ENCODE measurements around the gene TLNRD1.
A peak's percentile ranks its signal among the peaks of the same experiment; 100 is the strongest.

The TLNRD1 gene

DNA sequence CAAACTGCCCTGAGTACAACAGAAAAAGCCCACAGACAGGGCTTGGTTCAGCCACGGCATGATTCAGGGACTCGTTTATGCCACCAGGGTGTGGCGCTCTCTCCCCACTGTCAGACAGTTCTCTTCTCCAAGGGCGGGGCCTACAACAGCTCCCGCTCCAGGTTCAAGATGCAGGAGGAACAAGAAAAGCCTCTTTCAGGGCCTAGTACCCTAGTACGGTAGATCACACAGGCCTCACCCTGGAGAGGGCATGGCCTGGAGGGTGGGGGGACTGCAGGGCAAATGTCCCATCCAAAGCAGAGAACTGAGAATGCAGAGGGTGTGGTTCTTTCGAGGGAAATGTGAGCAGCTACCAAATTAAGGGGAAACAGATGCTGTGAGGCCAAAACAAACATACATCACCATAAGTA is 23.1 kb upstream of the TLNRD1 start:
- no peaks in the 10 kb centered on the region for H3K4me1 ChIP-seq (ENCODE audit: control insufficient read depth in 1 of 2, insufficient read depth in 2 of 2, low read length in 2 of 2)
- no peak overlapping the region for H3K4me3 ChIP-seq (ENCODE audit: low read depth in 1 of 2, low read length in 2 of 2)
- H3K27me3 ChIP-seq (ENCODE audit: control insufficient read depth in 1 of 2, insufficient read depth in 2 of 2, low read length in 2 of 2): no peaks in the 10 kb centered on the region
- no peak overlapping the region for H3K9ac ChIP-seq (ENCODE audit: low read depth in 1 of 2, low read length in 2 of 2)
- H3K27ac ChIP-seq (ENCODE audit: low read depth, low read length): no peak overlapping the region
- peaks cover 15 to 34% of the 10 kb centered on the region in 2 donors for H3K36me3 ChIP-seq (ENCODE audit: control insufficient read depth in 1 of 2, insufficient read depth in 2 of 2, low read length in 2 of 2)
- no peaks in the 10 kb centered on the region for H3K9me3 ChIP-seq (ENCODE audit: control insufficient read depth in 1 of 2, low read length in 2 of 2)

DNA sequence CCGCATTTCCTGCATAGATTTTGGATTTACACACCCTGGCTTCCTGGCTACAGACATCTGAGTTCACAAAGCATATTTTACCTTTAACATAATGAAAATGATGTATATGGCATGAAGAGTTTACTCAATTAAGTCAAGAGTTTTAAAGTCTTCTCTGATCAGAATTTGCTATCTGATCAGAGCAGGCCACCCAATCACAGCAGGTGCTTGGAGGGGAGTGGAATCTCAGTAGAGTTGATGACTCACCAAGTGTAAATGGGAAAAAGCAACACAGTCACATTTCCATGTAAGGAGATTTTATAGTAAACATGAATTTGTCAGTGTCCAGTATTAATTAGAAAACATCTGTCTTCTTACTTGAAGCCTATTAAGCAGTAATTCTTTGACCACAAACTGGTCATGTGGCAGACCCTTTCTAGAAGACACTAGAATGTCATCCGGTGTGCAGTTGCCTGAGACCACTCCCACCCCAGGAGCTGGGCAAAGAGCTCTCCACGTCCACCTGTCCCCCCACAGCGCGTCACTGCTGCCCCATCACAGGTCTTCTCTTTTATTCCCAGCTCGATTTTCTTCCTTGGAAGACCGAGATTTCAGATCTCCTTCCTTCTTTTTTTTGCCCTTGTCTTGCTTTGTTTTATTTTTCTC is 21.9 kb upstream of the TLNRD1 start:
- Histone ChIP-seq H3K9me3 (ENCODE audit: control insufficient read depth in 1 of 2, low read length in 2 of 2) (no peaks in the 10 kb centered on the region), H3K27ac (ENCODE audit: low read depth, low read length) (no peak overlapping the region)

DNA sequence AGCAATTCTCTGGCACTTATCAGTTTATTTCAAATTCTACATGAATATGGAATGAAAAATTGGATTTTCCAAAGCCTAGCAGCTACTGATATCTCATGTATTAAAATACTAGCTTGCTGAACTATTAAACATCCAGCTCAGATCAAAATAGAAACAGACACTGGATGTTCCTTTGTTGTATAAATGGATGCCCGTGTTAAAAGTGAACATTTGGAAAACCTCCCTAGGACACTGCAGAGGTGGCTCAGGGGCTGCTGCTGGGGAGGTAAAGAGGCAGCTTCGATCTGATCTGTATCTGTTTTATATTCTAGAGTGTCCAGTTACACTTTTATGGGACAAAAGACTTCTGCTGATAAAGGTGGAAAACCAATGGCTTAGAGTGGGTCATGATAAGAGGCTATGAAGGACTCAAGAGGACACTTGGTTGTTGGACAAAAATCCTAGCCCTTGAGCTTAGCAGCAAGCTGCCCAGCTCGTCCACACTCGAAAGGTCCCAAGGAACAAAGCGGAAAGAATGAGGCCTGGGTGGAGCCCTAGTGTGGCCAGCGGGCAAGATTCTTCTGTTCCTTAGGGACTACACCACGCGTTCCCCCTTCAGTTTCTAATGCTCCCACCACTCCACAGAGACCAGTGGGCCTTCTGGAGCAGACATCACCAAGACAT is 21.1 kb upstream of the TLNRD1 start:
- H3K27me3 ChIP-seq (ENCODE audit: control insufficient read depth in 1 of 2, insufficient read depth in 2 of 2, low read length in 2 of 2): no peaks in the 10 kb centered on the region
- H3K4me1 ChIP-seq (ENCODE audit: control insufficient read depth in 1 of 2, insufficient read depth in 2 of 2, low read length in 2 of 2): no peaks in the 10 kb centered on the region
- H3K9me3 ChIP-seq (ENCODE audit: control insufficient read depth in 1 of 2, low read length in 2 of 2): no peaks in the 10 kb centered on the region
- H3K36me3 ChIP-seq (ENCODE audit: control insufficient read depth in 1 of 2, insufficient read depth in 2 of 2, low read length in 2 of 2): peaks cover 15 to 34% of the 10 kb centered on the region in 2 donors
- no peak overlapping the region for H3K9ac ChIP-seq (ENCODE audit: low read depth in 1 of 2, low read length in 2 of 2)
- no peak overlapping the region for H3K4me3 ChIP-seq (ENCODE audit: low read depth in 1 of 2, low read length in 2 of 2)
- H3K27ac ChIP-seq (ENCODE audit: low read depth, low read length): no peak overlapping the region

More for the DNA sequence above, 21.9 kb upstream of the TLNRD1 start:
- Histone ChIP-seq H3K9ac (ENCODE audit: low read depth in 1 of 2, low read length in 2 of 2) (no peak overlapping the region), H3K36me3 (ENCODE audit: control insufficient read depth in 1 of 2, insufficient read depth in 2 of 2, low read length in 2 of 2) (peaks cover 15 to 34% of the 10 kb centered on the region in 2 donors), H3K27me3 (ENCODE audit: control insufficient read depth in 1 of 2, insufficient read depth in 2 of 2, low read length in 2 of 2) (no peaks in the 10 kb centered on the region), H3K4me3 (ENCODE audit: low read depth in 1 of 2, low read length in 2 of 2) (no peak overlapping the region), H3K4me1 (ENCODE audit: control insufficient read depth in 1 of 2, insufficient read depth in 2 of 2, low read length in 2 of 2) (no peaks in the 10 kb centered on the region)

DNA sequence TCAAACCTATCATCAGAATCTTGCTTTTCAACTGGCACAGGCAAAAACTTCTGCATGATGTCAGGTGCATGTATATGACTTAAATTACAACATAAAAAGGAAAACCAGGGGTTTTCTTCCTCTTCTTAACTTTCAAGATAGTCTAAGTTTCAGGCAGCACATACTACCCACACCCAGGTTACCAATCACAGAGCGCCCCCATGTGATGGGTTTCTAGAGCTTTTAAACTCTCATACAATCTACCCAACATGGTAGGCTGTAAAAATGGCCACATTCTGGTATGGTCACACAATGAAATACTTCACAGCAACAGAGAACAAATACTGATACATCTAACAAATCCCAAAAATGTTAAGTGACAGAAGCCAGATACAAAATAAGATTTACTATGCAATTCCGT is 18.5 kb upstream of the TLNRD1 start:
- H3K4me1 ChIP-seq (ENCODE audit: control insufficient read depth in 1 of 2, insufficient read depth in 2 of 2, low read length in 2 of 2): peaks cover 3 to 5% of the 10 kb centered on the region in 2 donors
- H3K9ac ChIP-seq (ENCODE audit: low read depth in 1 of 2, low read length in 2 of 2): no peak overlapping the region
- no peak overlapping the region for H3K4me3 ChIP-seq (ENCODE audit: low read depth in 1 of 2, low read length in 2 of 2)
- H3K9me3 ChIP-seq (ENCODE audit: control insufficient read depth in 1 of 2, low read length in 2 of 2): no peaks in the 10 kb centered on the region
- H3K27me3 ChIP-seq (ENCODE audit: control insufficient read depth in 1 of 2, insufficient read depth in 2 of 2, low read length in 2 of 2): no peaks in the 10 kb centered on the region
- H3K27ac ChIP-seq (ENCODE audit: low read depth, low read length): no peak overlapping the region
- H3K36me3 ChIP-seq (ENCODE audit: control insufficient read depth in 1 of 2, insufficient read depth in 2 of 2, low read length in 2 of 2): peaks cover 15 to 28% of the 10 kb centered on the region in 2 donors

DNA sequence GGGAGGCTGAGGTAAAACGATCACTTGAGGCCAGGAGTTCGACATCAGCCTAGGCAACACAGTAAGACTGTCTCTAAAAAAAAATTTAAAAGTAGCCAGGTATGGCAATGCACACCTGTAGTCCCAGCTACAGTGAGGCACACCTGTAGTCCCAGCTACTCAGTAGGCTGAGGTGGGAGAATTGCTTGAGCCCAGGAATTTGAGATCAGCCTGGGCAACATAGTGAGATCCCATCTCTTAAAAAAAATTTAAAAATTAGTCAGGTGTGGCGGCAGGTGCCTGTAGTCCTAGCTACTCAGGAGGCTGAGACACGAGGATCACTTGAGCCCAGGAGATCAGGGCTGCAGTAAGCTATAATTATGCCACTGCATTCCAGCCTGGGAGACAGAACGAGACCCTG is 17.9 kb upstream of the TLNRD1 start:
- peaks cover 4 to 5% of the 10 kb centered on the region in 2 donors for H3K4me1 ChIP-seq (ENCODE audit: control insufficient read depth in 1 of 2, insufficient read depth in 2 of 2, low read length in 2 of 2)
- H3K9me3 ChIP-seq (ENCODE audit: control insufficient read depth in 1 of 2, low read length in 2 of 2): no peaks in the 10 kb centered on the region
- H3K36me3 ChIP-seq (ENCODE audit: control insufficient read depth in 1 of 2, insufficient read depth in 2 of 2, low read length in 2 of 2): peaks cover 15 to 22% of the 10 kb centered on the region in 2 donors
- H3K27me3 ChIP-seq (ENCODE audit: control insufficient read depth in 1 of 2, insufficient read depth in 2 of 2, low read length in 2 of 2): no peaks in the 10 kb centered on the region
- H3K27ac ChIP-seq (ENCODE audit: low read depth, low read length): no peak overlapping the region
- no peak overlapping the region for H3K4me3 ChIP-seq (ENCODE audit: low read depth in 1 of 2, low read length in 2 of 2)
- no peak overlapping the region for H3K9ac ChIP-seq (ENCODE audit: low read depth in 1 of 2, low read length in 2 of 2)

DNA sequence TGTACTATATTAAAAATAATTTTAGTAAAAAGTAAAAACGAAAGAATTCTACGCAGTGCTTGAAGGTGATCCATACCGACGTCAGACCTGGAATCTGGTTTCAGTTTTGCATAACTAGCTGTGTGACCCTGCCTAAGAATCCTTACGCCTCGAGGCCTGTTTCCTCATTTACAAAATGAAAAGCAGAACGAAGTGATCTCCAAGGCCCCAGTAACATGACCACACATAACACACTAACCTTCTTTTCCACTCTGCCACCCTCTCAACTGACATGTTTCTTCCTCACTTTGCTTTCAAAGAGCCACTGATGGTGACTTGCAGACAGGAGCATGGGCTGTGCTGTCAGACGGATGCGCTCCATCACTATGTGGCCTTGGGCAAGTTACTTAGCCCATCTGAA is 15.9 kb upstream of the TLNRD1 start:
- Histone ChIP-seq H3K4me3 (ENCODE audit: low read depth in 1 of 2, low read length in 2 of 2) (no peak overlapping the region), H3K27ac (ENCODE audit: low read depth, low read length) (no peak overlapping the region), H3K27me3 (ENCODE audit: control insufficient read depth in 1 of 2, insufficient read depth in 2 of 2, low read length in 2 of 2) (no peaks in the 10 kb centered on the region), H3K9me3 (ENCODE audit: control insufficient read depth in 1 of 2, low read length in 2 of 2) (no peaks in the 10 kb centered on the region), H3K4me1 (ENCODE audit: control insufficient read depth in 1 of 2, insufficient read depth in 2 of 2, low read length in 2 of 2) (peaks cover 14 to 19% of the 10 kb centered on the region in 2 donors), H3K36me3 (ENCODE audit: control insufficient read depth in 1 of 2, insufficient read depth in 2 of 2, low read length in 2 of 2) (peaks cover 0 to 7% of the 10 kb centered on the region in 2 donors), H3K9ac (ENCODE audit: low read depth in 1 of 2, low read length in 2 of 2) (no peak overlapping the region)

DNA sequence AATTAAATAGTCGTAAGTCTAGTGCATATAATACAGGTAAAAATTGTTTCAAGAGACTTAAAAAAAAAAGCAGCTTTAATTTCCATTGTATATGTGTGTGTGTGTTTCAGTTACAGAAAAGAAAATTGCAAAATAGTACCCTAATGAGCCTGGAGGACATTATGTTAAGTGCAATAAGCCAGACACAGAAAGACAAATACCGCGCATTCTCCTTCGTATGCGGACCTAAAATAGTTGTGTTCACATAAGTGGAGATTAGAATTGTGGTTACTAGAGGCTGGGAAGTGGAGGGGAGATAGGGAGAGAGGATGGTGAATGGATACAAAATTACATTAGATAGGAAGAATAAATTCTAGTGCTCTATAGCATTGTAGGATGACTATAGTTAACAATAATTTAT is 14.7 kb upstream of the TLNRD1 start:
- no peaks in the 10 kb centered on the region for H3K36me3 ChIP-seq (ENCODE audit: control insufficient read depth in 1 of 2, insufficient read depth in 2 of 2, low read length in 2 of 2)
- H3K9ac ChIP-seq (ENCODE audit: low read depth in 1 of 2, low read length in 2 of 2): no peak overlapping the region
- H3K27ac ChIP-seq (ENCODE audit: low read depth, low read length): no peak overlapping the region
- no peak overlapping the region for H3K4me3 ChIP-seq (ENCODE audit: low read depth in 1 of 2, low read length in 2 of 2)
- H3K4me1 ChIP-seq (ENCODE audit: control insufficient read depth in 1 of 2, insufficient read depth in 2 of 2, low read length in 2 of 2): peaks cover 14 to 19% of the 10 kb centered on the region in 2 donors
- no peaks in the 10 kb centered on the region for H3K9me3 ChIP-seq (ENCODE audit: control insufficient read depth in 1 of 2, low read length in 2 of 2)
- H3K27me3 ChIP-seq (ENCODE audit: control insufficient read depth in 1 of 2, insufficient read depth in 2 of 2, low read length in 2 of 2): no peaks in the 10 kb centered on the region

DNA sequence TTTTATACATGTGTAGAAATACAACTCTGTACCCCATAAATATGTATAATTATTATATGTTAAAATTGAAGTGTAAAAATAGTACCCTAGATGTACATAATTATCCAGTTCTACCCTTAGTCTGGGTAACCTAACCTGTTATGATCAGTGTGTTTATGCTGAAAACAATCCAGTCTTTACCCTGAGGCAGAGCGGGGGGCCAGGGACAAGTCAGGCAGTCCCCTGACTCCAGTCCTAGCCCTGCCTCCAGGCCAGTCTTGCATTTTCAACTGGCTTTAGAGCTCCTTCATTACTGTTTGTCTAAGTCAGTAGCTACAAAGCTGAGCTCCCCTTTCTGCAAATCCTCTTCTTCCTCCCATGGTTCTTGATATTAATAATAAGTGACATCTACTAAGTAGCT is 14.2 kb upstream of the TLNRD1 start:
- Histone ChIP-seq H3K27ac (ENCODE audit: low read depth, low read length) (no peak overlapping the region), H3K36me3 (ENCODE audit: control insufficient read depth in 1 of 2, insufficient read depth in 2 of 2, low read length in 2 of 2) (no peaks in the 10 kb centered on the region), H3K9me3 (ENCODE audit: control insufficient read depth in 1 of 2, low read length in 2 of 2) (no peaks in the 10 kb centered on the region), H3K27me3 (ENCODE audit: control insufficient read depth in 1 of 2, insufficient read depth in 2 of 2, low read length in 2 of 2) (no peaks in the 10 kb centered on the region), H3K4me3 (ENCODE audit: low read depth in 1 of 2, low read length in 2 of 2) (no peak overlapping the region), H3K4me1 (ENCODE audit: control insufficient read depth in 1 of 2, insufficient read depth in 2 of 2, low read length in 2 of 2) (peaks cover 14 to 19% of the 10 kb centered on the region in 2 donors), H3K9ac (ENCODE audit: low read depth in 1 of 2, low read length in 2 of 2) (no peak overlapping the region)

DNA sequence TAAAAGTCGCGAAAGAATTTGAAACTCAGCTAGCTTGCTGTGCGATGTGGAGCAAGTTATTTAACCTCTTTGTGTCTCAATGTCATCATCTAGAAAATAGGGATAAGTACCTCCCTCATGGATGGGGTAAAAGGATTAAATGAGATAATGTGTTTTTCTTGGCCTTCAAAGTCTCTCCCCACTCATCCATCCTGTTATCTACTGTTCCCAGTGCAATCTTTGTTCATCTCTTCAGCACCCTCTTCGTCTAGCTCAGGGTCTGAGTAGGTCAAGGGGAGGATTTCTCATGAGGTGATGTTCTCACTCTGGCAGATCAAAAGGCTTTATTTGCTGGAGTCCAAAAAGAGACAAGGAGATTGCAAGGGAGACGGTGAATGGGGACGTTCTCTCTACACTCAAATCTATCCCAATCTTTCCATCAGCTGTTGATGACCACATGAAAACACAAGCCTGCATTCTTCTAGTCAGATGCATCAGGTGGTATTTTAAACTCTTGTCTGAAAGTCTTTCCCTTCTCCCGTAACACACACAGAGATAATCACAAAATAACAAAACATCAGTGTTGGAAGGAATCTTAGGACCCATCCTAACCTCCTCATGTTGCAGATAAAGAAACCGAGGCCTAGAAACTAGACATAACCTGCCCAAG is 12.5 kb upstream of the TLNRD1 start:
- Histone ChIP-seq H3K9ac (ENCODE audit: low read depth in 1 of 2, low read length in 2 of 2) (peak overlapping the region; percentile 76 to 85), H3K4me3 (ENCODE audit: low read depth in 1 of 2, low read length in 2 of 2) (peak overlapping the region; percentile 88 to 95), H3K36me3 (ENCODE audit: control insufficient read depth in 1 of 2, insufficient read depth in 2 of 2, low read length in 2 of 2) (no peaks in the 10 kb centered on the region)

DNA sequence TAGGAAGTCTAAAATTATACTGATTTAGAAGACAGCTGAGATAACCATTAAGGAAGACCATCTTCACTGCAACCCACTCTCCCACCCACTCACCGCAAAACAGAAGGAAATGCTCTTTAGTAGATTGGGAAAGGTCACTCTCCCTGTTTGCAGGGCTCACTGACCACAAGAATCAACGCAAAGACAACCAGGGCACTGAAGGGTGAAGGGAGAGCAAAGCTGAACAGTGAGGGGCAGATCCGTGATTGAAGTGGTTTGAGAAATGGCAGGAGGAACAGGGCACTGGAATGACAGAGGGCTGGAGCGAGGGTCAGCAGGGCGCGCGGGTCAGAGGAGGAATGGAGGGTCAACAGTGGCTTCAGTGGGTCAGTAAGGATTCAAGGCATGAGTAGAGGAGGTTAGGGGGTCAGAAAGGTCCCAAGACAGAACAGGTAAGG is 11.6 kb upstream of the TLNRD1 start:
- Histone ChIP-seq H3K9me3 (ENCODE audit: control insufficient read depth in 1 of 2, low read length in 2 of 2) (no peaks in the 10 kb centered on the region), H3K4me1 (ENCODE audit: control insufficient read depth in 1 of 2, insufficient read depth in 2 of 2, low read length in 2 of 2) (peaks cover 14 to 19% of the 10 kb centered on the region in 2 donors)

More for the DNA sequence above, 12.5 kb upstream of the TLNRD1 start:
- Histone ChIP-seq H3K27me3 (ENCODE audit: control insufficient read depth in 1 of 2, insufficient read depth in 2 of 2, low read length in 2 of 2) (no peaks in the 10 kb centered on the region), H3K4me1 (ENCODE audit: control insufficient read depth in 1 of 2, insufficient read depth in 2 of 2, low read length in 2 of 2) (peaks cover 14 to 19% of the 10 kb centered on the region in 2 donors), H3K9me3 (ENCODE audit: control insufficient read depth in 1 of 2, low read length in 2 of 2) (no peaks in the 10 kb centered on the region), H3K27ac (ENCODE audit: low read depth, low read length) (no peak overlapping the region)

More for the DNA sequence above, 11.6 kb upstream of the TLNRD1 start:
- Histone ChIP-seq H3K9ac (ENCODE audit: low read depth in 1 of 2, low read length in 2 of 2) (peak overlapping the region; percentile 76 to 85), H3K27me3 (ENCODE audit: control insufficient read depth in 1 of 2, insufficient read depth in 2 of 2, low read length in 2 of 2) (no peaks in the 10 kb centered on the region), H3K36me3 (ENCODE audit: control insufficient read depth in 1 of 2, insufficient read depth in 2 of 2, low read length in 2 of 2) (no peaks in the 10 kb centered on the region), H3K27ac (ENCODE audit: low read depth, low read length) (peak overlapping the region; percentile 74), H3K4me3 (ENCODE audit: low read depth in 1 of 2, low read length in 2 of 2) (peak overlapping the region; percentile 88 to 95)
